Neural progenitor cell (in vitro differentiated cells): ENCODE measurements around the gene KRTAP4-6.

Experiments used
- CTCF ChIP-seq: fragments of 200-600 bp; sonication (generic); IDR thresholded peaks from 2 replicates; pipeline ENCODE4 v1.5.1; 2017; ENCODE audit warnings: antibody characterized with exemption, mild to moderate bottlenecking
- EZH2 ChIP-seq: fragments of 200-600 bp; sonication (generic); IDR thresholded peaks from 2 replicates; pipeline ENCODE4 v1.6.1; 2017; ENCODE audit warnings: antibody characterized with exemption, mild to moderate bottlenecking, moderate library complexity
- EZH2phosphoT487 ChIP-seq: fragments of 200-600 bp; sonication (generic); IDR thresholded peaks from 2 replicates; pipeline ENCODE4 v1.6.1; 2017; ENCODE audit warnings: antibody characterized with exemption

GRCh38 chr17:41151525-41151924 lies 11.2 kb upstream of the KRTAP4-6 start:
- no peak for TF ChIP-seq EZH2
- no peak for TF ChIP-seq CTCF
- no peak for TF ChIP-seq EZH2phosphoT487
